Activated CD4-positive, alpha-beta T cell treated with anti-CD3 and anti-CD28 coated beads for 48 hours (primary cell): Measurements from ENCODE around the gene PPP6C.
"Not testable (repeated sequence)": the region's sequence is repeated elsewhere in the genome, so short reads cannot be mapped to it uniquely, and the experiment has no call there.

Experiments used
- DNase-seq: peaks from one replicate; pipeline ENCODE4 v3.0.0-alpha.2; 2020

Gene PPP6C

DNA sequence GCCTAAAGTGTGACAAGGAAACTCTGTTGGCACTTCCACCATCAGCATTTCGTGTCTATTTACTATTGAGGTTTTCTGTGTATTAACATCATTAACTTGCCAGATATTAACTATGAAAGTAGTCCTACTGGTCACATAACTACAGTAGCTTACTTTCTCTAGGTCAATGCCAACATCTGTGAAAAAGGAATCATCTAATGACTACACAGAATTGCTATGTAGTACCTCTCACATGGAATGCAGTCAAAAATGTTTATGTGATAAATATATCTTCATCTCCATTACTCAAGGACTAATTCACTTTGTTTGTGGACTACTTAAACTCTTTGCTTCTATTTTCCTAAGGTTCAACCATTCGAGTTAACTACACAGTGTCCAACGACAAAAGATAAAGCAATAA, 48.4 kb downstream of the PPP6C start:
- no peak for DNase-seq

- no peak for DNase-seq
These were observed 49.0 kb downstream of the PPP6C start for GRCh38 chr9:125140576-125140975.

- no peak for DNase-seq
These were observed 52.4 kb downstream of the PPP6C start for GRCh38 chr9:125137200-125137599.

GRCh38 chr9:125134976-125135375, 54.6 kb downstream of the PPP6C start:
- DNase-seq, result no peak

GRCh38 chr9:125133403-125134329, 55.9 kb downstream of the PPP6C start:
- DNase-seq, result peak; percentile 14

DNA sequence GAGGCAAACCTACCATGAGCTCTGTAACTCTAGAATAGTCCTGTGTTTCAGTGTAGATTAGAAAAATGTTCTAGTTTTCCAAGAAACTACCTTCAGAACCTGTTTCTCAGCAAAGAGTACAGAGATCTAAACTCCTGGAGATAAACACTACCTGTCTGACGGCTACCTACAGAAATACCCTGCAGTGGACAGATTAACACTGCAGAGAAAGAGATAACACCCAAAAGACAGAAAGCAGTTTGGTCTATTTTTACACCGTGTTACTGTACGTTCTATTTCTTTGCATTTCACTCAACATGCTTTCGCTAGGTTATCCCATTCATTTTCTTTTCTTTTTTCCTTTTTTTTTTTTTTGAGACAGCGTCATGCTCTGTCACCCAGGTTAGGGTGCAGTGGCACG, 57.8 kb downstream of the PPP6C start:
- DNase-seq, result no peak

GRCh38 chr9:125126019-125126746, 63.4 kb downstream of the PPP6C start:
- DNase-seq, result peak; percentile 83

DNA sequence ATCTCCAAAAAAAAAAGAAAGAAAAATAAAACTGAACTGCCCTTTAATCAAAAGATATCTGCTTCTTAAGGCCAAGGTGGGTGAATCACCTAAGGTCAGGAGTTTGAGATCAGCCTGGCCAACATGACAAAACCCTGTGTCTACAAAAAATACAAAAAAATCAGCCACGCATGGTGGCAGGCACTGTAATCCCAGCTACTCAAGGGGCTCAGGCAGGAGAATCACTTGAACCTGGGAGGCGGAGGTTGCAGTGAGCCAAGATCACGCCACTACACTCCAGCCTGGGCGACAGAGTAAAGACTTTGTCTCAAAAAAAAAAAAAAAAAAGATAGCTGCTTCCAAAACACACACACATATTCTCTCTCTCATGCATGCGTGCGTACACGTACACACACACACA, 64.1 kb downstream of the PPP6C start:
- DNase-seq, result no peak

DNA sequence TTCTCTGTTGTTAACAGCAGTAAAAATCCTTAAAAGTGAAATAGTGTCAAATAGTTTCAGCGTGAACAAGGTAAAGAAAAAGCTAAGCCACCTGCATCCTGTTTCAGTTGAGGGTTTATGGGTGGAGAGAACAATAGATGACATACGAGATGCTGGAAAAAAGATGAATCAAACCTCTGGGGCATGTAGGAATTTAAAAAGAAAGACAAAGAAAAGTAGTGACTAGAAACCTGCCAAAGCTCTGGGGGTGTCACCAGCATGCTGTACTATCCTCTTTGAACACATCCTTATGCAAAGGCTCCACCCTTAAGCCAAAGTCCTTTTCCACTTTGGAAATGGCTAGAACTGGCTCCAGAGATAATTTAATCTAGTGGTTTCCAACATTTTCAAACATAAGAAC, 68.5 kb downstream of the PPP6C start:
- no peak for DNase-seq

DNA sequence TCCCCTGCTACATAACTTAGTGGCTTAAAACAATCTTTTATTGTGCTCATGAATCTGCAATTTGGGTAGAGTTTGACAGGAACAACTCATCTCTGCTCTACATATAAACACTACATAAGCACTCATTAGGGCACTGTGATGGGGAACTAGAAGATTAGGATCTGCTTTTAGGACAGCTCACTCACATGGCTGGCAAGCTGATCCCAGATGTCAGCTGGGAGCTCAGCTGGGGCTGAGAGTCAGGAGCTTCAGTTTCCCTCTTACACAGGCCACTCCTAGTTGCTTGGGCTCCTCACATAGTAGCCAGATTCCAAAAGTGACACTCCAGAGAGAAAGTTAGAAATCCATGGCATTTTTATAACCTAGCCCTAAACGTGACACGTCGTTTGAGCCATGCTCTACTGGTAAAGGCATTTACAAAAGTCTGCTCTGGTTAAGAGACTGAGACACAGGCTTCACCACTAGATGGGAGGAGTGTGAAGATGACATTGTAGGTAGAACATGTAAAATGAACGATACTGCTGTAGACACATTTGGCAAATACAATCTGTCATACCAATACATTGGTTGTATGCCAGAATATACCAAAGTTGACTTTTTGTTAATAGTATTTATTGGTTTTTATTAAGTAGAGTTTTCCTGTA, 69.8 kb downstream of the PPP6C start:
- DNase-seq, result no peak

GRCh38 chr9:125118696-125119095, 70.9 kb downstream of the PPP6C start:
- not testable (repeated sequence) for DNase-seq

GRCh38 chr9:125114503-125114902, 75.1 kb downstream of the PPP6C start:
- DNase-seq, result not testable (repeated sequence)

DNA sequence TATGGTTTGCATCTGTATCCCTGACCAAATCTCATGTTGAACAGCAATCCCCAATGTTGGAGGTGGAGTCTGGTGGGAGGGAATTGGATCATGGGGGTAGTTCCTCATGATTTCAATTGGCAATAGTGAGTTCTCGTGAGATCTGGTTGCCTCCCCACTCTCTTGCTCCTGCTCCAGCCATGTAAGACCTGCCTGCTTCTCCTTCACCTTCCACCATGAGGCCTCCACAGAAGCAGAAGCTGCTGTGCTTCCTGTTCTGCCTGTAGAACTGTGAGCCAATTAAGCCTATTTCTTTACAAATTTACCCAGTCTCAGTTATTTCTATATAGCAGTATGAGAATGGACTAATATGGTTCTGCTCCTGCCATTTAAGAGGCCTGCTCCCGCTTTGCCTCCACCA, 79.1 kb downstream of the PPP6C start:
- DNase-seq, result no peak

DNA sequence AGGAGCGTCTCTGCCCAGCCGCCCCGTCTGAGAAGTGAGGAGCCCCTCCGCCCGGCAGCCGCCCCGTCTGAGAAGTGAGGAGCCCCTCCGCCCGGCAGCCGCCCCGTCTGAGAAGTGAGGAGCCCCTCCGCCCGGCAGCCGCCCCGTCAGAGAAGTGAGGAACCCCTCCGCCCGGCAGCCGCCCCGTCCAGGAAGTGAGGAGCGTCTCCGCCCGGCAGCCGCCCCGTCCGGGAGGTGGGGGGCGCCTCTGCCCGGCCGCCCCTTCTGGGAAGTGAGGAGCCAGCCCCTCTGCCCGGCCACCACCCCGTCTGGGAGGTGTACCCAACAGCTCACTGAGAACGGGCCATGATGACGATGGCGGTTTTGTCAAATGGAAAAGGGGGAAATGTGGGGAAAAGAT, 81.1 kb downstream of the PPP6C start:
- not testable (repeated sequence) for DNase-seq

GRCh38 chr9:125106285-125106893, 83.2 kb downstream of the PPP6C start:
- DNase-seq, result no peak

DNA sequence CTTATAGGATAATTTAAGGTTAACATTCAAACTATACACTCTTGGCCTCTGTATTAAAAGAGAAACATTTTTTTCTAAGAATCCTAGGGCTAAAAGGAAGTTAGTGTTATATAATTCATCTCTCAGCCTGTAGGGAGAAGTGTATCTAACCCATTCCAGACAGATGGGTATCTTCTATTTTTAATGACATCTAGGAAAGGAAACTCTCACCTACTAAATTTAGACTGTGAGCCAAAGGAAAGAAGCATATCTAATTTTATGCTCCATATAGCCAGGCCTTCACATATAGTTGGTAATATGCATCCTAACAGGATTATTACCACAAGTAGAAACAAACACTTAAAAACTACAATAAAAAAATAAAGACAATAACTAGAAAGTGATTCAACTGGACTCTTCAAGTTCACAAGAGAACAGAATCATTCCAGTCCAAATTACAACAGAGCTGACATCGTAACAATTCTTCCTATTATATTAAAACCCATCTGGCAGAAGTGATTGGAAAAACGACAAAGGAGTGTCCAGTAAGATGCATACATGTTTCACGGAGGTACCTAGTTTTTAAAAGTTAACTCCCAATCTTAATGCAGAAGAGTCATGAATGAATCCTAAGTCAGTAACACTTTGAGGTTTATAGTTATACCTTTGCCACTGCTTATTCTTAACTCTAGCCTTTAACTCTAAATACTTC, 85.7 kb downstream of the PPP6C start:
- DNase-seq, result no peak

GRCh38 chr9:125103021-125103420, 86.6 kb downstream of the PPP6C start:
- DNase-seq, result no peak

DNA sequence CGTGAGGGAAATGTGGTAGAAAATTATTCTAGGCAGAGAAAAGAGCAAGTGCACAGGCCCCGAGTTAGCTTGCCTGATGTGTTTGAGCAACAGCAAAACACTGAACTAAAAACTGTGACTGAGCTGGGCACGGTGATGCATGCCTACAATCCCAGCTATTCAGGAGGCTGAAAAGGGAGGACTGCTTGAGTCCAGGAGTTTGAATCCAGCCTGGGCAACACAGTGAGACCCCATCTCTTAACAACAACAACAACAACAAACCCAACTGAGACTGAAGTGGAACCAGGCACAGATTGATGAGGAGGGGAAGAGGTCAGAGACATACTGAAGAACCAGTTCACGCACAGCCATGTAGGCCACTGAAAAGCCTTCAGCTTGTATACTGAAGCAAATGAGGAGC, 88.8 kb downstream of the PPP6C start:
- DNase-seq, result no peak

GRCh38 chr9:125099816-125100215, 89.8 kb downstream of the PPP6C start:
- DNase-seq, result no peak
